Mucosa of descending colon (tissue), 3 donors: ENCODE data around the gene KAT7. TPM values are rescaled to one million over a fixed set of nuclear protein-coding genes. Genes with fewer than 3 reads are reported as not detected.
A peak's percentile ranks its signal among the peaks of the same experiment; 100 is the strongest.

Experiments used
- ATAC-seq: fragments of 200-7000 bp; cut with Tn5 transposase; one replicate; pipeline ENCODE4 v1.9.1; 2020; ENCODE audit warnings: mild to moderate bottlenecking, moderate library complexity
- DNase-seq, 3 donors: peaks; one replicate each; pipeline ENCODE4 v3.0.0-alpha.2; 2020
- H3K36me3 ChIP-seq: fragments of 200-600 bp; one replicate; pipeline ENCODE4 v1.8.0; 2021; ENCODE audit warnings: low read depth, mild to moderate bottlenecking
- H3K4me1 ChIP-seq: fragments of 200-600 bp; one replicate; pipeline ENCODE4 v1.8.0; 2021; ENCODE audit warnings: low read depth, mild to moderate bottlenecking
- H3K4me3 ChIP-seq: fragments of 200-600 bp; one replicate; pipeline ENCODE4 v1.8.0; 2021; ENCODE audit warnings: mild to moderate bottlenecking
- H3K9me3 ChIP-seq: fragments of 200-600 bp; one replicate; pipeline ENCODE4 v1.8.0; 2021; ENCODE audit warnings: mild to moderate bottlenecking
- CTCF ChIP-seq: fragments of 200-600 bp; IDR thresholded peaks from one replicate; pipeline ENCODE4 v1.8.0; 2022; ENCODE audit warnings: antibody characterized with exemption, mild to moderate bottlenecking
- intact Hi-C, 2 donors: fragments of 100-400 bp; cut with DNase I in 1 of 2; cut with micrococcal nuclease in 1 of 2; formaldehyde crosslinking; loops; one replicate each; pipeline versions ENCODE4 v1.11.0 to v1.11.1; 2022; cut with DNase I, micrococcal nuclease
- total RNA-seq, 3 donors: library from RNA; stranded (reverse); fragmentation: NEBNext Ultra II Directional in 2 of 3; extraction: Animal tissue kit (Norgen Biotek cat#: 25700) in 2 of 3; gene quantifications; one replicate each; pipeline versions ENCODE4 v1.2.1 to v1.2.4, GENCODE V29; 2021 to 2023
- donor health status: DM: no; HTN: no; CAD: no; lungs with moderate emphysema.
- donor health status: DM: no; HTN: no; CAD: no.
- donor health status: DM: no; HTN: yes; CAD: no.

KAT7 gene
- total RNA-seq, 3 donors from 2014 or later: 43.7 to 73.4 (median 59.7) TPM

DNA sequence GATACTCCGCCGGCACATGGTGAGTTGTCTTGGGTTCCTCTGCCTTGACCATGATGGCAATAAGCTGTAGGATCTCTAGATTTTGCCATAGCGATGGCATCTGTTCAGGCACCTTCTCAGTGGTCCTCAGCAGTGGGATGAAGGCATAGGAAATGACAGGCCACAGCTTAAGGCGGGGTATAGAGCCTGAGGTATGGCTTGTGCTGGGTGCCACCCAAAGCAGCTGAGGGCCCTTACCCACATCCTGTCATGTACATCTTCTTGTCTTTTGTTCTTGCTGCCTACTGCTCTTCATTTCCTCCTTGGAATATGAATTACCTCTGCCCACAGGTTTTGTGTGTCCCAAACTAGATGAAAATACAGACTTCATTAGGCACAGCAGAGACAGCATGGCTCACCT lies 29.5 kb downstream of the KAT7 start:
- intact Hi-C loops: no loop called here
- TF ChIP-seq CTCF: no peak
- H3K4me1 ChIP-seq: peaks cover 10% of the 10 kb centered on the region
- H3K9me3 ChIP-seq: no peaks in the 10 kb centered on the region
- no peak overlapping the region for H3K4me3 ChIP-seq
- peaks cover 8% of the 10 kb centered on the region for H3K36me3 ChIP-seq
- ATAC-seq (peak; percentile 48), DNase-seq (no peak)

DNA sequence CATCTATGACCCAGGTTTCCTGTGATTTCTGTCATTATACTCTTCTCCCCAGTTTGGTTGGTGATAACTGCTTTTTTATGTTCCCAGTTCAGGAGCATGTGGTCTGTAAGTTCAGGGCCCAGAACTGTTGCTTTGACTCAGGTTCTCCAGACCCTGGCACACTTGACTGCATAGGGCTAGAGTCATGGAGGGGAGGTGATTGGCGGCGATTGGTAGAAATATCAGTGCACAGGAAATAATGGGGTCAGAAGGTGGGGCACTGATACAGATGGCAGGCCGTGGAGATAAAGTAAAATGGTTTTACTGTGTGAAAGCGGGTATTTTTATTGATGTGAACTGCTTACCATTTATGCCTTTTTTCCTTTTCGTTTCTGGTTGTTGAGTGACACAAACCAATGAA lies 30.7 kb downstream of the KAT7 start:
- Histone ChIP-seq H3K9me3 (no peaks in the 10 kb centered on the region), H3K36me3 (peaks cover 8% of the 10 kb centered on the region), H3K4me1 (peaks cover 15% of the 10 kb centered on the region), H3K4me3 (no peak overlapping the region)
- TF ChIP-seq CTCF: no peak
- DNase-seq (no peak), ATAC-seq (no peak)
- intact Hi-C loops: no loop called here

- peaks cover 8% of the 10 kb centered on the region for H3K36me3 ChIP-seq
- peaks cover 15% of the 10 kb centered on the region for H3K4me1 ChIP-seq
- no peak for ATAC-seq
- DNase-seq: no peak
- H3K4me3 ChIP-seq: no peak overlapping the region
- no peak for TF ChIP-seq CTCF
- H3K9me3 ChIP-seq: no peaks in the 10 kb centered on the region
- intact Hi-C loops: no loop called here
Observed at GRCh38 chr17:49819651-49820050, 31.2 kb downstream of the KAT7 start.

GRCh38 chr17:49820773-49821172 lies 32.3 kb downstream of the KAT7 start:
- intact Hi-C loops: no loop called here
- no peak for TF ChIP-seq CTCF
- ATAC-seq: no peak
- H3K4me1 ChIP-seq: peaks cover 15% of the 10 kb centered on the region
- no peak for DNase-seq
- H3K36me3 ChIP-seq: peaks cover 8% of the 10 kb centered on the region
- no peaks in the 10 kb centered on the region for H3K9me3 ChIP-seq
- H3K4me3 ChIP-seq: no peak overlapping the region

DNA sequence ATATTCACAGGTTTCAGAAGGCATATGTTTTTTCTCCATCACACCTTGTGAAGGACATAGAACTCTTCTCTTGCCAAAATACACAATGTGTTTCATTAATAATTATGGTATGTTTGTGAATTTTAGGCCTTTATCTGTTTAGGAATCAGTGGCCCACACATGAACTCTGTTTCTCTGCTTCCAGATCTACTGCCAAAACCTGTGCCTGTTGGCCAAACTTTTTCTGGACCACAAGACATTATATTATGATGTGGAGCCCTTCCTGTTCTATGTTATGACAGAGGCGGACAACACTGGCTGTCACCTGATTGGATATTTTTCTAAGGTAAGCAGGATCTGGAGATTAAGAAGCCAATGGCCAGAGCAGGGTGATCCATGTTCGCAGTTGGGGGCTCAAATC lies 33.0 kb downstream of the KAT7 start:
- intact Hi-C loops: no loop called here
- no peak for TF ChIP-seq CTCF
- DNase-seq: no peak
- H3K4me1 ChIP-seq: peaks cover 15% of the 10 kb centered on the region
- H3K9me3 ChIP-seq: no peaks in the 10 kb centered on the region
- no peak overlapping the region for H3K4me3 ChIP-seq
- ATAC-seq: no peak
- H3K36me3 ChIP-seq: peaks cover 8% of the 10 kb centered on the region

GRCh38 chr17:49821916-49822315 lies 33.4 kb downstream of the KAT7 start:
- Histone ChIP-seq H3K9me3 (no peaks in the 10 kb centered on the region), H3K4me1 (peaks cover 15% of the 10 kb centered on the region), H3K4me3 (no peak overlapping the region), H3K36me3 (peaks cover 8% of the 10 kb centered on the region)
- intact Hi-C loops: no loop called here
- no peak for TF ChIP-seq CTCF
- DNase-seq (no peak), ATAC-seq (no peak)
